ENCODE data around the gene GDF15.

Gene GDF15

GRCh38 chr19:18437491-18438330 lies 51.8 kb downstream of the GDF15 start, which contains the start of gene ISYNA1:
TSS of gene ISYNA1 (minus strand) at chr19:18438133. CDS start at chr19:18437979, 154 bp downstream.
- DNase-seq, result no peak
- intact Hi-C loops (cut with DNase I), result no loop called here

- intact Hi-C loops (cut with DNase I), result no loop called here
- DNase-seq, result no peak
These were observed 52.5 kb downstream of the GDF15 start for GRCh38 chr19:18438331-18439024.
